ENCODE measurements around the gene GLT6D1. TPM values are rescaled to one million over a fixed set of nuclear protein-coding genes. Genes with fewer than 3 reads are reported as not detected.

The GLT6D1 gene
- total RNA-seq, 2 experiments from 2014 or later: not detected

GRCh38 chr9:135615666-135616618 is 23.4 kb downstream of the GLT6D1 start:
- H3K27ac Mint-ChIP-seq: no peak overlapping the region
- H3K36me3 Mint-ChIP-seq (ENCODE audit: low read depth): no peaks in the 10 kb centered on the region
- H3K27me3 Mint-ChIP-seq (ENCODE audit: low read depth): no peaks in the 10 kb centered on the region
- H3K4me1 Mint-ChIP-seq (ENCODE audit: low read depth): no peaks in the 10 kb centered on the region
- H3K4me3 Mint-ChIP-seq: no peak overlapping the region
- DNase-seq: no peak
- intact Hi-C loops (cut with micrococcal nuclease): no loop called here
- CTCF ChIA-PET: interaction anchor here (0.6 kb wide), 1 partner anchor 12 kb away, joined by 5 read pairs; no protein-coding TSS in a partner anchor
- H3K9me3 Mint-ChIP-seq: no peaks in the 10 kb centered on the region

- peaks cover 2% of the 10 kb centered on the region for H3K27me3 Mint-ChIP-seq (ENCODE audit: low read depth)
- H3K4me1 Mint-ChIP-seq (ENCODE audit: low read depth): no peaks in the 10 kb centered on the region
- no peaks in the 10 kb centered on the region for H3K9me3 Mint-ChIP-seq
- H3K4me3 Mint-ChIP-seq: no peak overlapping the region
- CTCF ChIA-PET: no interaction called here
- no peak overlapping the region for H3K27ac Mint-ChIP-seq
- H3K36me3 Mint-ChIP-seq (ENCODE audit: low read depth): no peaks in the 10 kb centered on the region
- DNase-seq: no peak
- intact Hi-C loops (cut with micrococcal nuclease): no loop called here
These were observed 24.3 kb downstream of the GLT6D1 start for GRCh38 chr9:135614821-135615665.

- CTCF ChIA-PET: no interaction called here
- H3K9me3 Mint-ChIP-seq: no peaks in the 10 kb centered on the region
- H3K4me3 Mint-ChIP-seq: no peak overlapping the region
- no peak for DNase-seq
- H3K36me3 Mint-ChIP-seq (ENCODE audit: low read depth): no peaks in the 10 kb centered on the region
- peaks cover 3% of the 10 kb centered on the region for H3K27me3 Mint-ChIP-seq (ENCODE audit: low read depth)
- H3K4me1 Mint-ChIP-seq (ENCODE audit: low read depth): no peaks in the 10 kb centered on the region
- intact Hi-C loops (cut with micrococcal nuclease): no loop called here
- no peak overlapping the region for H3K27ac Mint-ChIP-seq
These were observed 25.2 kb downstream of the GLT6D1 start for GRCh38 chr9:135613946-135614805.

GRCh38 chr9:135612981-135613910 is 26.1 kb downstream of the GLT6D1 start:
- intact Hi-C loops (cut with micrococcal nuclease): no loop called here
- Mint-ChIP-seq H3K4me1 (ENCODE audit: low read depth) (no peaks in the 10 kb centered on the region), H3K27ac (no peak overlapping the region), H3K4me3 (no peak overlapping the region), H3K36me3 (ENCODE audit: low read depth) (no peaks in the 10 kb centered on the region), H3K27me3 (ENCODE audit: low read depth) (peaks cover 3% of the 10 kb centered on the region), H3K9me3 (no peaks in the 10 kb centered on the region)
- CTCF ChIA-PET: interaction anchor here (1.2 kb wide), 1 partner anchor 10 kb away, joined by 3 read pairs; no protein-coding TSS in a partner anchor
- no peak for DNase-seq

GRCh38 chr9:135612437-135612836 is 26.9 kb downstream of the GLT6D1 start:
- CTCF ChIA-PET: interaction anchor here (1.2 kb wide), 1 partner anchor 9 kb away, joined by 3 read pairs; no protein-coding TSS in a partner anchor
- Mint-ChIP-seq H3K9me3 (no peaks in the 10 kb centered on the region), H3K27me3 (ENCODE audit: low read depth) (peaks cover 3% of the 10 kb centered on the region), H3K36me3 (ENCODE audit: low read depth) (no peaks in the 10 kb centered on the region), H3K4me3 (no peak overlapping the region), H3K4me1 (ENCODE audit: low read depth) (no peaks in the 10 kb centered on the region), H3K27ac (no peak overlapping the region)
- DNase-seq: no peak
- intact Hi-C loops (cut with micrococcal nuclease): no loop called here

GRCh38 chr9:135611875-135612209 is 27.5 kb downstream of the GLT6D1 start:
- DNase-seq: no peak
- Mint-ChIP-seq H3K9me3 (no peaks in the 10 kb centered on the region), H3K4me1 (ENCODE audit: low read depth) (no peaks in the 10 kb centered on the region), H3K4me3 (no peak overlapping the region), H3K36me3 (ENCODE audit: low read depth) (no peaks in the 10 kb centered on the region), H3K27me3 (ENCODE audit: low read depth) (peaks cover 3% of the 10 kb centered on the region), H3K27ac (no peak overlapping the region)
- intact Hi-C loops (cut with micrococcal nuclease): no loop called here
- CTCF ChIA-PET: no interaction called here

GRCh38 chr9:135611142-135611874 is 28.0 kb downstream of the GLT6D1 start:
- no peaks in the 10 kb centered on the region for H3K9me3 Mint-ChIP-seq
- CTCF ChIA-PET: no interaction called here
- H3K27ac Mint-ChIP-seq: no peak overlapping the region
- no peak for DNase-seq
- H3K36me3 Mint-ChIP-seq (ENCODE audit: low read depth): no peaks in the 10 kb centered on the region
- intact Hi-C loops (cut with micrococcal nuclease): no loop called here
- no peak overlapping the region for H3K4me3 Mint-ChIP-seq
- H3K27me3 Mint-ChIP-seq (ENCODE audit: low read depth): peaks cover 3% of the 10 kb centered on the region
- no peaks in the 10 kb centered on the region for H3K4me1 Mint-ChIP-seq (ENCODE audit: low read depth)

GRCh38 chr9:135610290-135611141 is 28.8 kb downstream of the GLT6D1 start:
- Mint-ChIP-seq H3K9me3 (no peaks in the 10 kb centered on the region), H3K27ac (no peak overlapping the region), H3K4me3 (no peak overlapping the region), H3K27me3 (ENCODE audit: low read depth) (peaks cover 3% of the 10 kb centered on the region), H3K4me1 (ENCODE audit: low read depth) (no peaks in the 10 kb centered on the region), H3K36me3 (ENCODE audit: low read depth) (no peaks in the 10 kb centered on the region)
- CTCF ChIA-PET: no interaction called here
- intact Hi-C loops (cut with micrococcal nuclease): no loop called here
- DNase-seq: no peak

- intact Hi-C loops (cut with micrococcal nuclease): loop anchor here (10.0 kb wide), 2 partner anchors 95 to 355 kb away; partner anchors contain the start of genes KCNT1 and UBAC1
- no peaks in the 10 kb centered on the region for H3K9me3 Mint-ChIP-seq
- H3K27ac Mint-ChIP-seq: no peak overlapping the region
- H3K27me3 Mint-ChIP-seq (ENCODE audit: low read depth): peaks cover 3% of the 10 kb centered on the region
- CTCF ChIA-PET: interaction anchor here (1.2 kb wide), 1 partner anchor 9 kb away, joined by 4 read pairs; no protein-coding TSS in a partner anchor
- no peak overlapping the region for H3K4me3 Mint-ChIP-seq
- no peaks in the 10 kb centered on the region for H3K36me3 Mint-ChIP-seq (ENCODE audit: low read depth)
- H3K4me1 Mint-ChIP-seq (ENCODE audit: low read depth): no peaks in the 10 kb centered on the region
- no peak for DNase-seq
These were observed 29.9 kb downstream of the GLT6D1 start for GRCh38 chr9:135609366-135609955.

GRCh38 chr9:135608999-135609317 is 30.4 kb downstream of the GLT6D1 start:
- Mint-ChIP-seq H3K36me3 (ENCODE audit: low read depth) (no peaks in the 10 kb centered on the region), H3K9me3 (no peaks in the 10 kb centered on the region), H3K27ac (no peak overlapping the region), H3K4me3 (no peak overlapping the region), H3K4me1 (ENCODE audit: low read depth) (no peaks in the 10 kb centered on the region), H3K27me3 (ENCODE audit: low read depth) (peaks cover 3% of the 10 kb centered on the region)
- CTCF ChIA-PET: interaction anchor here (1.2 kb wide), 1 partner anchor 9 kb away, joined by 4 read pairs; no protein-coding TSS in a partner anchor
- intact Hi-C loops (cut with micrococcal nuclease): loop anchor here (10.0 kb wide), 2 partner anchors 96 to 356 kb away; partner anchors contain the start of genes KCNT1 and UBAC1
- DNase-seq: no peak

Data from activated naive CD4-positive, alpha-beta T cell treated with anti-CD3 and anti-CD28 coated beads for 36 hours (primary cell).